ENCODE measurements around the gene VIPAS39.
"Not testable (repeated sequence)": the region's sequence is repeated elsewhere in the genome, so short reads cannot be mapped to it uniquely, and the experiment has no call there.

The VIPAS39 gene

DNA sequence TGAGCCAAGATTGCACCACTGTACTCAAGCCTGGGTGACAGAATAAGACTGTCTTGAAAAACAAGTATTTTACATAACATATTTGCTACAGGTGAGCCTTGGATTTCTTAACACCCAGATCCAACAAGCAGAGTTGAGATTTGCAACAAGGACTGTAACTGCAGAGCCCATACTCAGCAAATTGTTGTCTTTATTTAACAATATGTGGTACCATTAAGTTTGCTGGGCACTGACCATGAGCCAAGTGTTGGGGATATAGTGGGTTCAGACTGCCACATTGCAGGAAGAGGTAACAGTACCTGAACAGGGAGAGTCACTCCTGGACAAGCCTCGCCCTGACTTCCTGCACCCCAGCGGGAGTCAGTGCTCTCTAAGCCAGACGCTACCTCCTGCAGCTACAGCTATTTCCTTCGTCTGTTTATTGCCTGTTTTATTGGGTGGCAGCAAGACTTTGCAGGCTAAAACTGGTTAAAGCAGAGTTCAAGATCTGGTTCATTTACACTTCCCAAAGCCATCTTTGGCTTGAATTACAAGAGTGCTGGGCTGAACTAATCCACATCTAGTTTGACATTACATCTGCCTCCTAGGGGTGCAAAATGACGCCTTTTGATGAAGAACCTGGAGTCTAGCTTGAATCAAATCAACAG lies 12.9 kb upstream of the VIPAS39 start:
- no peak for DNase-seq (ENCODE audit: low spot score)

GRCh38 chr14:77469539-77469938 lies 12.1 kb upstream of the VIPAS39 start:
- no peak for DNase-seq (ENCODE audit: low spot score)

DNA sequence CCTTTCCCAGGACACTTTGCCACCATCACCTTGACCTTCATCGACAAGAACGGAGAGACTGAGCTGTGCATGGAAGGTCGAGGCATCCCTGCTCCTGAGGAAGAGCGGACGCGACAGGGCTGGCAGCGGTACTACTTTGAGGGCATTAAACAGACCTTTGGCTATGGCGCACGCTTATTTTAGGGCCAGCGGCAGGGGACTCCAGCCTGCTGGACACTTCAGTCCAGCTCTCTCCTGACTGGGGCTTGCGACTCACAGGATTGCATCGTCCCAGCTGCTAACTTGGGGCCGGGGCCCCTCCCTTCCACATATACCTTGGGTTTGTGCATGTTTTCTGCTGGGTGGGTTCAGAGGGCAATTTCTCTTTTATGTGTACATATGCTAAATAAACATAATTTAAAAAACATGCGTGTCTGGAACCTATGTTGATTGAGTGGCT lies 11.7 kb upstream of the VIPAS39 start:
- no peak for DNase-seq (ENCODE audit: low spot score)

DNA sequence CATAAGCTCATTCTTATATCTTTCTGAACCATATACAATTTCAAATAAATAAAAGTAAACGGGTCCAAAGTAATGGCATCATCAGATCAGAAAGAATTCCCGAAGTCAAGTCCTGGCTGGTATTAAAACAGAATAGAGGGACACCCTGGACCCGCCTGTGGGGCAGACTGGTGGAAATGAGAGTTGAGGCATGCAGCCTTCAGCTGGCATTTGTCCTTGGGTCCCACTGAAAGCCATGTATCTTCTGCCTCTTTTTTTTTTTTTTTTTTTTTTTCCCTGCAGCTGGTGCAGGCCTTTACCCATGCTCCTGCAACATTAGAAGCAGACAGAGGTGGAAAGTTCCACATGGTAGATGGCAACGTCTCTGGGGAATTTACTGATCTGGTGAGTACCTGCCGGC lies 10.4 kb upstream of the VIPAS39 start:
- no peak for DNase-seq (ENCODE audit: low spot score)

GRCh38 chr14:77459072-77459723 lies 1.8 kb upstream of the VIPAS39 start:
- DNase-seq (ENCODE audit: low spot score), result peak; percentile 55

DNA sequence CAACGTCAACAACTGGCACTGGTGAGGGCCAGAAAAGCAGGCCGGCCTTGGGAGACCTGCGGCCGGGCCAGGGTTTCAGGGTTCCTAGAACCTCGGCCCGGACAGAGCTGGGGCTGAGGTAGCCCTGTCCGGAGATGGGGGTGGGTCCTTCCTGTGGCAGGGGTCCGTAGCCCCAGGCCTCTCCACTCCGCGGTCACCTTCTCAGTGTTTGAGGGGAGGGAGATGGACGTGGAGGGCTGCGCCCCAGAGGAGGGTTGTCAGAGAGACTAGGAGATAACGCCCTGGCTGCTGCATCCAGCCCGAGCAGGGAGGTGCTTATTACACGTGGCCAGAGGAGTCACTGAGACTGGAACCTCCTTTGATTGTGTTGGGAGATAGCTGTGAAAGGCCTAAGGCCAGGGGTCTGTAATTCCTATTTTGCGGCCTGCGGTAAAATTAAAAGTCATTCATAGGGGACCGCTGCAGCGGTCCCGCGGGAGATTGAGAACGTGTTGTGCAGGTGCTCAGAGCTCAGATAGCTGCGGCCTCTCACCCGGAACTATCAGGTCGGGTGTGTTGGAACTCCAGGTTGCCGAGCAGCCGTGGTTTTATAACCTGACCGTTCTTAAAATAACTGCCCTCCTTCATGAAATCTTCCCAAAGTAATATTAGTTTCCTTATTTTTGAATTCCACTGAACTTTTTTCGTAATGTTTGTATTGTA lies 999 bp upstream of the VIPAS39 start:
- DNase-seq (ENCODE audit: low spot score), result peak; percentile 41

DNA sequence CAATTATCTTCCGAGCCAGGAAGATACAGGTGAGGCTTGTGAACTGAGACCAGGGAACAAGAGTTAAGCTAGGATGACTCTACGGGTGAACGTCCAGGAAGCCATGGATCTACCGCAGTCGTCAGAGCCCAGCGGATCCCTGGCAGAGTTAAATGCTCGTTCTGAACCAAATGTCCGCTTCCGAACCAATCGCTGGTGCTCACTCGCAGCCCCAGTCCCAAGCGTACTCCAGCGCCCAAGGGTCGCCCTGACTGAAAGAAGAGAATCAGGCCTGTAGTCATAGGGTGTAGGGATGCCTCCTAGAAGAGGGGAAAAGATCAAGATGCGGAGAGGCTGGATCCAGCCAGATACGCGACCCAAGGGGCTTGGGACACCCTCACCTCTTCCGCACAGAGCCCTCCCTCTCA lies 283 bp downstream of the VIPAS39 start:
- peak; percentile 30 for DNase-seq (ENCODE audit: low spot score)

GRCh38 chr14:77455966-77456640 lies 1.3 kb downstream of the VIPAS39 start:
- no peak for DNase-seq (ENCODE audit: low spot score)

DNA sequence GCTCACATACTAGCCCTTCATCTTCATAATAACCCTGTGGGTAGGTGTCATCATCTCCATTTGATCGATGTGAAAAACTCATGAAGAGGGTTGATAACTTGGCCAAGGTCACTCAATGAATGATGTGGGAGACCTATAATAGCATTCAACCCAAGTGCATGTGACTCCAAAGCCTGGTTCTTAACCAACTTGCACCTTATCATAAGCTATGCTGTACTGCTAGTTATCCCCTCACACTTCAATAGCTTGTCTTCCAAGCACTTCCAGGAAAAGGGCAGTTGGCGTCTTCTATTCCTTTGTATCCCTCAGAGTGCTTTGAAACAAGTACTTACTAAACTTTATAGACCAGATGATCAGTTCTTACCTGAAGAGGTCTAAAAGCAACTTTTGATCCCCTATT lies 15.2 kb downstream of the VIPAS39 start:
- no peak for DNase-seq (ENCODE audit: low spot score)

DNA sequence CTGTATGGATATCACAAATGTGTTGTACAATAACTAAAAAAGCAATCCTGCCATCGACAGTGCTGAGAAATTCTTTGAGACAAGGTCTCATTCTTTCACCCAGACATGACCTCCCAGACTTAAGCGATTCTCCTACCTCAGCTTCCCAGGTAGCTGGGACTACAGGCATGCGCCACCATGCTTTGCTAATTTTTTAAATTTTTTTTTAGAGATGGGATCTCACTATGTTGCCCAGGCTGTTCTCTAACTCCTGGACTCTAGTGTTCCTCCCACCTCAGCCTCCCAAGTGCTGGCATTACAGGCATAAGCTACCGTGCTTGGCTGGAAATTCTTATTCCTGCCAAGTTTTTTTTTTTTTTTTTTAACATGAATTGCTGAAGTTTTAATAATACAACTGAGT lies 17.5 kb downstream of the VIPAS39 start:
- no peak for DNase-seq (ENCODE audit: low spot score)

GRCh38 chr14:77438596-77438995 lies 18.8 kb downstream of the VIPAS39 start:
- DNase-seq (ENCODE audit: low spot score), result no peak

GRCh38 chr14:77436042-77436441 lies 21.4 kb downstream of the VIPAS39 start:
- DNase-seq (ENCODE audit: low spot score), result no peak

GRCh38 chr14:77426396-77426795 lies 31.0 kb downstream of the VIPAS39 start:
- DNase-seq (ENCODE audit: low spot score), result no peak

DNA sequence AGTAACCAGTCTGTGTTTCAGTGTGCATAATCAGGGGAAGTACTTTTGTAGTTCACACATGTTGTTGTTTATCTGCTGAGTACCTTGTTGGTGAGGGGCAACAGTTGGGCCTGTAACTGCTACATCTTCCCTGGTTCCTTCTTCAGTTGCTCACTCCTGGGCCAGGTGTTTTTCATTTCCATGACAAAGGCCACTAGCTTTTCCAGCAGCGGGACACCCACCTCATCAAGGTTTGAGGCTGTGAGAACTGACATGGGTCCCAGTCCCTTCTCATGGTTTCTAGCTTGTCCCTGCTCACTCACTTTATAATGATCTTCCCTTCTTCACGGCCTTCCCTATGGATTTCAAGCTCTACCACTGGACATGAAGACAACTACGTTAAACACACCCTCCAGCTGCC lies 32.5 kb downstream of the VIPAS39 start:
- DNase-seq (ENCODE audit: low spot score), result no peak

GRCh38 chr14:77423423-77423822 lies 34.0 kb downstream of the VIPAS39 start, which contains the start of gene NOXRED1:
NOXRED1 (minus strand) TSS chr14:77423523; CDS start chr14:77422889, 634 bp downstream.
- DNase-seq (ENCODE audit: low spot score), result no peak

DNA sequence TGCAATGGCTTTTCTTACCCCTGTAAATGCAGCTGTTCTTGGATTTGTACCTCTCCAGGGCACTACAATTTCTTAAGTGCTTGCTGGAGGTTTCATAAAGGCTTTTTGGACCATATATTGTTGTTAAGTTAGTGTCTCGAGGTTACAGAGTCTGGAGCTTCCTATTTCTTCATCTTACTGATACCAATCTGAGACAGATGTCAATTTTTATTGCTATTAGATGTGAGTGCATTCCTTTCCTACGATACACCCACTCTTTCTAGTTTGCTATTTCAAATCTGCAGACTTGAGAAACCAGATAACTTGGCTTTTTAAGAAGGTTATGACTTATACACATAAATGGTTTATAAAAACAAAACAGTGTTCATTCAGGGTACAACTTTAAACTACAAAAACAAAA lies 36.2 kb downstream of the VIPAS39 start:
- DNase-seq (ENCODE audit: low spot score), result no peak

DNA sequence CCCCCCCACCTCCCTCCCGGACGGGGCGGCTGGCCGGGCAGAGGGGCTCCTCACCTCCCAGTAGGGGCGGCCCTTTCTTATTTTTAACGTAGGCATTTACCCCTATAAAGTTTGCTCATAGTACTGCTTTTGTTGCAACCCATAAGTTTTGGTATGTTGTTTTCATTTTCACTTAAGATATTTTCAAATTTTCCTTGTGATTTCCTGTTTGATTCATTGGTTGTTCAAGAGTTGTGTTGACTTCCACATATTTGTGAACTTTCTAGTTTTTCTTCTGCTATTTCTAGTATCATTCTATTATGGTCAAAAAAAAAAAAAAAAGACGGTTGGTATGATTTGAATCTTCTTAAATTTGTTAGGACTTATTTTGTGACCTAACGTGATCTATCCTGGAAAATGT lies 40.6 kb downstream of the VIPAS39 start:
- DNase-seq (ENCODE audit: low spot score), result no peak

DNA sequence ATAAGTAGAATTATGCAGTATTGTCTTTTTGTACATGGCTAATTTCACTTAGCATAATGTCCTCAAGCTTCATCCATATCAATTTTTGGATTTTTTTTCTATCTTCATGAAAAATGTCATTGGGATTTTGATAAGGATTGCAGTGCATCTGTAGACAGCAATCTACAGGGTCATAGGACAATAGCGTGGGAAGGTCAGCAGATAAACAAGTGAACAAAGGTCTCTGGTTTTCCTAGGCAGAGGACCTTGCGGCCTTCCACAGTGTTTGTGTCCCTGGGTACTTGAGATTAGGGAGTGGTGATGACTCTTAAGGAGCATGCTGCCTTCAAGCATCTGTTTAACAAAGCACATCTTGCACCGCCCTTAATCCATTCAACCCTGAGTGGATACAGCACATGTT lies 41.3 kb downstream of the VIPAS39 start:
- not testable (repeated sequence) for DNase-seq (ENCODE audit: low spot score)

GRCh38 chr14:77415403-77416030 lies 41.9 kb downstream of the VIPAS39 start:
- DNase-seq (ENCODE audit: low spot score), result not testable (repeated sequence)

DNA sequence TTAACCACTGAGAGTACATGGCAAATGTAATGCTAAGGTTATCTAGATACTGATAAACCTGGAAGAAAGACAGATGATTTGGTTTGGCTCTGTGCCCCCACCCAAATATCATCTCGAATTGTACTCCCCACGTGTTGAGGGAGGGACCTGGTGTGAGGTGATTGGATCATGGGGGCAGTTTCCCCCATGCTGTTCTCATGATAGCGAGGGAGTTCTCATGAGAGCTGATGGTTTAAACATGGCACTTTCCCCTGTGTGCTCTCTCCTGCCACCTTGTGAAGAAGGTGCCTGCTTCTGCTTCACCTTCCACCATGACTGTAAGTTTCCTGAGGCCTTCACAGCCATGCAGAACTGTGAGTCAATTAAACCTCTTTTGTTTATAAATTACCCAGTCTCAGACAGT lies 48.3 kb downstream of the VIPAS39 start:
- DNase-seq (ENCODE audit: low spot score), result no peak

DNA sequence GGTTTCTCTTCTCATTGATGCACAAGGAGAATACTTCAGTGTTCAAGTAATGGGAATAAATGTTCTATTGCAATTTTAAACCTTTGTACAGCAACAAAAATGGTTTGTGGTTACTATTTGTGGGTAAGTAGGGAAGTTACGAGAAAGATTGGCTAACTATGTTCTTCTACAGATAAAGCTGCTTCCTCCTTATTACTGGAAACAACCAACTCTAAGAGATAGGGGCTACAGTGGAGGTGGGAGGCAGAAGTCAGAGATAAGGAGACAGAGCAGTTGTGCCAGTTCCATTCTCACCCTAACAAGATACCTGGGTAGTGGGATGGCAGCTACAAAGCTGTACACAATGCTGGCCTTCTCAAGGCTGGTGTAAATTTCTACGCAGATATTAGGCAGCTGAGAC lies 50.2 kb downstream of the VIPAS39 start:
- DNase-seq (ENCODE audit: low spot score), result no peak

DNA sequence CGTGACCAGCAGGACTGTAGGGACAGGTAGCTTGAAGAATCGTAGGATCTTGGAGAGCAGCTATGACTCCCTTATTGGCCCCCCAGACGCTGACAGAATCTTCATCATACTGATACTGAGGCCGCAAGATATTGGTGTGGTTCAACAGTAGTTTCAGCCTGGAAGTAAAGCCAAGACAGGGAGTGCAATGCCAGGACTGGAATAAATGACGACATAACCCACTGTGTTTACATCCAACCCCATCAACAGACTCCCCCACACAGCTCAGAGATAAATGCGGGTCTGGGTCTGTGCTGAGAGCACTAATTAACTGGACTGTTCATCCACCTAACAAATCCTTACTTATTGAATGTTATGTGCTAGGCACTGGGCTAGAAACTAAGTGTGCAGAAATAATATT lies 50.7 kb downstream of the VIPAS39 start:
- no peak for DNase-seq (ENCODE audit: low spot score)
